HG03095 (cell line): ENCODE results near the gene TMCC1.
"Not testable (repeated sequence)": the region's sequence is repeated elsewhere in the genome, so short reads cannot be mapped to it uniquely, and the experiment has no call there.

Experiments
- ATAC-seq: cut with Tn5 transposase; IDR thresholded peaks from one replicate; pipeline ENCODE4 v1.9.1; 2021; ENCODE audit warnings: moderate library complexity; ENCODE audit not compliant: unreplicated experiment

The TMCC1 gene

GRCh38 chr3:129655291-129655700 lies 238.2 kb downstream of the TMCC1 start:
- no peak for ATAC-seq

GRCh38 chr3:129654131-129654530 lies 239.4 kb downstream of the TMCC1 start:
- ATAC-seq = no peak

- no peak for ATAC-seq
Measured at GRCh38 chr3:129653019-129653418, 240.5 kb downstream of the TMCC1 start.

GRCh38 chr3:129651435-129652202 lies 241.9 kb downstream of the TMCC1 start:
- no peak for ATAC-seq

- ATAC-seq = no peak
Measured at GRCh38 chr3:129650256-129650872, 243.1 kb downstream of the TMCC1 start.

GRCh38 chr3:129648391-129648790 lies 245.1 kb downstream of the TMCC1 start:
- ATAC-seq = no peak

GRCh38 chr3:129645286-129645685 lies 248.2 kb downstream of the TMCC1 start:
- no peak for ATAC-seq

GRCh38 chr3:129644836-129645235 lies 248.7 kb downstream of the TMCC1 start:
- ATAC-seq = no peak

GRCh38 chr3:129641567-129642260 lies 251.8 kb downstream of the TMCC1 start:
- ATAC-seq = not testable (repeated sequence)

- ATAC-seq = not testable (repeated sequence)
Measured at GRCh38 chr3:129640985-129641384, 252.5 kb downstream of the TMCC1 start.

GRCh38 chr3:129638481-129638880 lies 255.0 kb downstream of the TMCC1 start:
- no peak for ATAC-seq

- ATAC-seq = no peak
Measured at GRCh38 chr3:129636082-129636481, 257.4 kb downstream of the TMCC1 start.

- no peak for ATAC-seq
Measured at GRCh38 chr3:129635656-129636055, 257.9 kb downstream of the TMCC1 start.

GRCh38 chr3:129633751-129634481 lies 259.6 kb downstream of the TMCC1 start:
- ATAC-seq = no peak

- ATAC-seq = no peak
Measured at GRCh38 chr3:129632977-129633376, 260.5 kb downstream of the TMCC1 start.

GRCh38 chr3:129632556-129632955 lies 261.0 kb downstream of the TMCC1 start:
- ATAC-seq = no peak

GRCh38 chr3:129632056-129632455 lies 261.5 kb downstream of the TMCC1 start:
- no peak for ATAC-seq

GRCh38 chr3:129629011-129629410 lies 264.5 kb downstream of the TMCC1 start:
- ATAC-seq = no peak

GRCh38 chr3:129628169-129628522 lies 265.4 kb downstream of the TMCC1 start:
- ATAC-seq = no peak

- peak; percentile 39 for ATAC-seq
Measured at GRCh38 chr3:129627350-129628168, 266.0 kb downstream of the TMCC1 start.
